NCI-H2227 (cell line): ENCODE data around the gene PI4KA.
A peak's percentile ranks its signal among the peaks of the same experiment; 100 is the strongest.

Experiments
- DNase-seq: peaks from one replicate; lab custom pipeline; 2025; ENCODE audit not compliant: unreplicated experiment; lab: John Stamatoyannopoulos, UW

Gene PI4KA

GRCh38 chr22:20881869-20882815 lies 23.5 kb upstream of the PI4KA start:
- no peak for DNase-seq

- no peak for DNase-seq
Measured at GRCh38 chr22:20881231-20881630, 22.6 kb upstream of the PI4KA start.

- DNase-seq, result no peak
Measured at GRCh38 chr22:20877715-20878114, 19.1 kb upstream of the PI4KA start.

- no peak for DNase-seq
Measured at GRCh38 chr22:20875296-20875695, 16.7 kb upstream of the PI4KA start.

GRCh38 chr22:20873214-20873613 lies 14.6 kb upstream of the PI4KA start:
- DNase-seq, result no peak

- no peak for DNase-seq
Measured at GRCh38 chr22:20869234-20869633, 10.6 kb upstream of the PI4KA start.

GRCh38 chr22:20868025-20868962 lies 9.7 kb upstream of the PI4KA start:
- no peak for DNase-seq

GRCh38 chr22:20867179-20868024 lies 8.8 kb upstream of the PI4KA start:
- no peak for DNase-seq

GRCh38 chr22:20866736-20867135 lies 8.1 kb upstream of the PI4KA start:
- DNase-seq, result no peak

- DNase-seq, result no peak
Measured at GRCh38 chr22:20865875-20866445, 7.3 kb upstream of the PI4KA start.

GRCh38 chr22:20865331-20865730 lies 6.7 kb upstream of the PI4KA start:
- DNase-seq, result no peak

GRCh38 chr22:20864186-20864908 lies 5.7 kb upstream of the PI4KA start:
- DNase-seq, result no peak

GRCh38 chr22:20863366-20863765 lies 4.8 kb upstream of the PI4KA start:
- DNase-seq, result no peak

- DNase-seq, result no peak
Measured at GRCh38 chr22:20862540-20862939, 3.9 kb upstream of the PI4KA start.

GRCh38 chr22:20859615-20860014 lies 1.0 kb upstream of the PI4KA start:
- DNase-seq, result peak; percentile 25

- DNase-seq, result peak; percentile 95
Measured at GRCh38 chr22:20857838-20858614, 585 bp downstream of the PI4KA start.

- DNase-seq, result no peak
Measured at GRCh38 chr22:20857247-20857643, 1.4 kb downstream of the PI4KA start.

- DNase-seq, result no peak
Measured at GRCh38 chr22:20853236-20853660, 5.4 kb downstream of the PI4KA start.

GRCh38 chr22:20852503-20852902 lies 6.1 kb downstream of the PI4KA start:
- peak; percentile 15 for DNase-seq
